ENCODE data around the gene FAM234B. TPM values are rescaled to one million over a fixed set of nuclear protein-coding genes. Genes with fewer than 3 reads are reported as not detected.

FAM234B gene
- total RNA-seq, 1 experiment from 2014 or later = 7.5 TPM

GRCh38 chr12:13126494-13126893, 82.3 kb downstream of the FAM234B start:
- DNase-seq = no peak
- intact Hi-C loops (cut with micrococcal nuclease; ENCODE audit: unreplicated experiment) = no loop called here
- no peaks in the 10 kb centered on the region for H3K27me3 ChIP-seq (ENCODE audit: insufficient read depth, low read depth)
- no peaks in the 10 kb centered on the region for H3K36me3 ChIP-seq (ENCODE audit: low read depth)
- H3F3A ChIP-seq (ENCODE audit: insufficient read depth, low read depth) = peaks cover 22% of the 10 kb centered on the region
- no peak overlapping the region for H3K4me3 ChIP-seq
- no peak overlapping the region for H3K27ac ChIP-seq
- H3K9me2 ChIP-seq (ENCODE audit: insufficient read depth) = no peaks in the 10 kb centered on the region
- BruUV-seq (replicated peaks) = no TSS peak
- TF ChIP-seq CTCF (conservative IDR thresholded peaks at IDR 0.05) = no peak
- TF ChIP-seq EZH2 (IDR thresholded peaks at IDR 0.05; ENCODE audit: low read depth) = no peak
- H2AFZ ChIP-seq = no peak overlapping the region
- H3K79me2 ChIP-seq (ENCODE audit: low read depth) = no peaks in the 10 kb centered on the region
- peaks cover 44% of the 10 kb centered on the region for H3K4me1 ChIP-seq (replicated peaks; ENCODE audit: insufficient read depth)
- H4K20me1 ChIP-seq (ENCODE audit: insufficient read depth) = no peaks in the 10 kb centered on the region
- CTCF ChIA-PET = no interaction called here
- H3K4me2 ChIP-seq = no peak overlapping the region
- H3K9me3 ChIP-seq (ENCODE audit: insufficient read depth, low read depth) = no peaks in the 10 kb centered on the region
- POLR2A ChIA-PET (ENCODE audit: unreplicated experiment) = interaction anchor here (0.7 kb wide), 1 partner anchor 25 kb away, joined by 6 read pairs; no protein-coding TSS in a partner anchor

- peak overlapping the region; percentile 30; the same call in 1 of the 2 replicates for H3K4me2 ChIP-seq
- no peak overlapping the region for H3K27ac ChIP-seq
- H3F3A ChIP-seq (ENCODE audit: insufficient read depth, low read depth) = peaks cover 22% of the 10 kb centered on the region
- no peaks in the 10 kb centered on the region for H3K9me2 ChIP-seq (ENCODE audit: insufficient read depth)
- intact Hi-C loops (cut with micrococcal nuclease; ENCODE audit: unreplicated experiment) = no loop called here
- TF ChIP-seq CTCF (conservative IDR thresholded peaks at IDR 0.05) = no peak
- TF ChIP-seq EZH2 (IDR thresholded peaks at IDR 0.05; ENCODE audit: low read depth) = no peak
- POLR2A ChIA-PET (ENCODE audit: unreplicated experiment) = interaction anchor here (0.6 kb wide), 1 partner anchor 306 kb away, joined by 3 read pairs; no protein-coding TSS in a partner anchor
- no peaks in the 10 kb centered on the region for H3K79me2 ChIP-seq (ENCODE audit: low read depth)
- no peaks in the 10 kb centered on the region for H3K27me3 ChIP-seq (ENCODE audit: insufficient read depth, low read depth)
- DNase-seq = no peak
- no peak overlapping the region for H2AFZ ChIP-seq
- H3K36me3 ChIP-seq (ENCODE audit: low read depth) = no peaks in the 10 kb centered on the region
- peaks cover 52% of the 10 kb centered on the region for H3K4me1 ChIP-seq (replicated peaks; ENCODE audit: insufficient read depth)
- CTCF ChIA-PET = interaction anchor here (0.9 kb wide), 1 partner anchor 8 kb away, joined by 8 read pairs; no protein-coding TSS in a partner anchor
- no peaks in the 10 kb centered on the region for H4K20me1 ChIP-seq (ENCODE audit: insufficient read depth)
- H3K9me3 ChIP-seq (ENCODE audit: insufficient read depth, low read depth) = peaks cover 3% of the 10 kb centered on the region; the same call in 1 of the 2 replicates
- H3K4me3 ChIP-seq = no peak overlapping the region
- BruUV-seq (replicated peaks) = no TSS peak
Measured at GRCh38 chr12:13127444-13127843, 83.3 kb downstream of the FAM234B start.

- CTCF ChIA-PET = interaction anchor here (0.6 kb wide), 1 partner anchor 309 kb away, joined by 3 read pairs; no protein-coding TSS in a partner anchor
- Histone ChIP-seq H3K9me3 (ENCODE audit: insufficient read depth, low read depth) (peaks cover 4% of the 10 kb centered on the region; the same call in 1 of the 2 replicates), H3K27ac (no peak overlapping the region), H3K4me3 (no peak overlapping the region), H3K4me2 (no peak overlapping the region), H4K20me1 (ENCODE audit: insufficient read depth) (no peaks in the 10 kb centered on the region), H3K9me2 (ENCODE audit: insufficient read depth) (no peaks in the 10 kb centered on the region), H3K4me1 (replicated peaks; ENCODE audit: insufficient read depth) (peaks cover 52% of the 10 kb centered on the region), H3K79me2 (ENCODE audit: low read depth) (no peaks in the 10 kb centered on the region), H3K36me3 (ENCODE audit: low read depth) (no peaks in the 10 kb centered on the region), H3F3A (ENCODE audit: insufficient read depth, low read depth) (peaks cover 22% of the 10 kb centered on the region), H2AFZ (no peak overlapping the region; the same call in 1 of the 2 replicates), H3K27me3 (ENCODE audit: insufficient read depth, low read depth) (no peaks in the 10 kb centered on the region)
- TF ChIP-seq EZH2 (IDR thresholded peaks at IDR 0.05; ENCODE audit: low read depth) (no peak), CTCF (conservative IDR thresholded peaks at IDR 0.05) (no peak)
- no TSS peak for BruUV-seq (replicated peaks)
- intact Hi-C loops (cut with micrococcal nuclease; ENCODE audit: unreplicated experiment) = no loop called here
- DNase-seq = peak in 1 of 2 experiments; percentile 41
- POLR2A ChIA-PET (ENCODE audit: unreplicated experiment) = interaction anchor here (0.7 kb wide), 1 partner anchor 54 kb away, joined by 6 read pairs; no protein-coding TSS in a partner anchor
Measured at GRCh38 chr12:13128291-13128965, 84.2 kb downstream of the FAM234B start.
